G401.6 (cell line): ENCODE data around the gene FAF1.
"Not testable (repeated sequence)": the region's sequence is repeated elsewhere in the genome, so short reads cannot be mapped to it uniquely, and the experiment has no call there.

Source experiments
- FAIRE-seq: peaks from 2 replicates; lab custom pipeline; 2012; peaks lifted over from hg19 to GRCh38; lab: Jason Lieb, UNC

FAF1 gene

GRCh38 chr1:50959303-50959912, 659 bp downstream of the FAF1 start:
- no peak for FAIRE-seq

- FAIRE-seq: no peak
These were observed 5.0 kb downstream of the FAF1 start for GRCh38 chr1:50955116-50955515.

- FAIRE-seq: not testable (repeated sequence)
These were observed 7.5 kb downstream of the FAF1 start for GRCh38 chr1:50952566-50952965.

GRCh38 chr1:50950396-50950795, 9.7 kb downstream of the FAF1 start:
- FAIRE-seq: no peak

GRCh38 chr1:50949286-50949982, 10.6 kb downstream of the FAF1 start:
- no peak for FAIRE-seq

- no peak for FAIRE-seq
These were observed 17.7 kb downstream of the FAF1 start for GRCh38 chr1:50942334-50942733.

GRCh38 chr1:50940291-50940690, 19.8 kb downstream of the FAF1 start:
- no peak for FAIRE-seq

GRCh38 chr1:50936321-50936720, 23.7 kb downstream of the FAF1 start:
- FAIRE-seq: no peak

- not testable (repeated sequence) for FAIRE-seq
These were observed 24.8 kb downstream of the FAF1 start for GRCh38 chr1:50935276-50935675.

- FAIRE-seq: no peak
These were observed 25.2 kb downstream of the FAF1 start for GRCh38 chr1:50934838-50935237.

GRCh38 chr1:50933770-50934169, 26.3 kb downstream of the FAF1 start:
- FAIRE-seq: not testable (repeated sequence)

- FAIRE-seq: not testable (repeated sequence)
These were observed 28.0 kb downstream of the FAF1 start for GRCh38 chr1:50932043-50932442.

GRCh38 chr1:50930965-50931737, 28.9 kb downstream of the FAF1 start:
- FAIRE-seq: peak; percentile 41

- peak; percentile 27 for FAIRE-seq
These were observed 29.9 kb downstream of the FAF1 start for GRCh38 chr1:50930193-50930592.

- peak; percentile 97 for FAIRE-seq
These were observed 30.6 kb downstream of the FAF1 start for GRCh38 chr1:50929376-50929958.

GRCh38 chr1:50923564-50923963, 36.5 kb downstream of the FAF1 start:
- FAIRE-seq: no peak

- FAIRE-seq: no peak
These were observed 39.0 kb downstream of the FAF1 start for GRCh38 chr1:50921029-50921428.

GRCh38 chr1:50920409-50920808, 39.7 kb downstream of the FAF1 start:
- FAIRE-seq: no peak

- no peak for FAIRE-seq
These were observed 42.6 kb downstream of the FAF1 start for GRCh38 chr1:50917138-50918137.

GRCh38 chr1:50915621-50916020, 44.4 kb downstream of the FAF1 start:
- no peak for FAIRE-seq

GRCh38 chr1:50913954-50914353, 46.1 kb downstream of the FAF1 start:
- no peak for FAIRE-seq

- FAIRE-seq: not testable (repeated sequence)
These were observed 49.7 kb downstream of the FAF1 start for GRCh38 chr1:50910356-50910755.
